ENCODE data around the gene ATXN7L3B.
A peak's percentile ranks its signal among the peaks of the same experiment; 100 is the strongest.

ATXN7L3B gene

GRCh38 chr12:74539261-74539660 is 1.6 kb downstream of the ATXN7L3B start:
- no peak overlapping the region for H2BK5ac ChIP-seq (ENCODE audit: low read depth, low read length, poor library complexity, severe bottlenecking)
- peak overlapping the region in 1 of 2 experiments; percentile 34 for H3K23ac ChIP-seq (ENCODE audit: low read length in 2 of 2)
- no peaks in the 10 kb centered on the region for H3K9me3 ChIP-seq (ENCODE audit: control insufficient read depth, low read length)
- H3K79me1 ChIP-seq (replicated peaks; ENCODE audit: low read length, poor library complexity, severe bottlenecking): peaks cover 2% of the 10 kb centered on the region
- H2BK120ac ChIP-seq (ENCODE audit: low read depth, low read length): no peak overlapping the region
- H2AFZ ChIP-seq (ENCODE audit: low read depth, low read length): no peak overlapping the region
- H3K9ac ChIP-seq (ENCODE audit: low read length): peak overlapping the region; percentile 98
- H2AK5ac ChIP-seq (ENCODE audit: low read length, severe bottlenecking): no peak overlapping the region
- WGBS: 93% methylated on average over 4 of the region's 4 CpGs
- no peak overlapping the region for H2BK15ac ChIP-seq (ENCODE audit: low read depth, poor library complexity, severe bottlenecking)
- no peak overlapping the region for H3K4ac ChIP-seq (ENCODE audit: low read depth in 1 of 2, low read length in 2 of 2)
- peaks cover 10 to 35% of the 10 kb centered on the region in 2 experiments for H3K36me3 ChIP-seq (ENCODE audit: control insufficient read depth in 1 of 2, insufficient read depth in 2 of 2, low read depth in 1 of 2, low read length in 2 of 2)
- H3K4me3 ChIP-seq (ENCODE audit: insufficient read depth in 1 of 2, low read depth in 1 of 2, low read length in 2 of 2): peak overlapping the region in 1 of 2 experiments; percentile 90
- peaks cover 9% of the 10 kb centered on the region for H3K4me1 ChIP-seq (ENCODE audit: control insufficient read depth, insufficient read depth, low read depth, low read length)
- H2BK12ac ChIP-seq (ENCODE audit: low read length in 2 of 2): no peak overlapping the region
- no peak overlapping the region for H4K8ac ChIP-seq (ENCODE audit: low read length)
- peak overlapping the region; percentile 81 for H3K4me2 ChIP-seq (ENCODE audit: low read length, poor library complexity, severe bottlenecking)
- H3K27me3 ChIP-seq (ENCODE audit: control insufficient read depth in 1 of 2, insufficient read depth in 1 of 2, low read length in 2 of 2): no peaks in the 10 kb centered on the region
- DNase-seq: peak; percentile 37
- peak overlapping the region in 1 of 2 experiments; percentile 62 for H3K14ac ChIP-seq (ENCODE audit: low read length in 2 of 2)
- H4K91ac ChIP-seq (ENCODE audit: low read length): no peak overlapping the region
- H3K27ac ChIP-seq (ENCODE audit: low read length, poor library complexity, severe bottlenecking): no peak overlapping the region
- H3K18ac ChIP-seq (ENCODE audit: low read depth in 1 of 2, low read length in 2 of 2): no peak overlapping the region

DNA sequence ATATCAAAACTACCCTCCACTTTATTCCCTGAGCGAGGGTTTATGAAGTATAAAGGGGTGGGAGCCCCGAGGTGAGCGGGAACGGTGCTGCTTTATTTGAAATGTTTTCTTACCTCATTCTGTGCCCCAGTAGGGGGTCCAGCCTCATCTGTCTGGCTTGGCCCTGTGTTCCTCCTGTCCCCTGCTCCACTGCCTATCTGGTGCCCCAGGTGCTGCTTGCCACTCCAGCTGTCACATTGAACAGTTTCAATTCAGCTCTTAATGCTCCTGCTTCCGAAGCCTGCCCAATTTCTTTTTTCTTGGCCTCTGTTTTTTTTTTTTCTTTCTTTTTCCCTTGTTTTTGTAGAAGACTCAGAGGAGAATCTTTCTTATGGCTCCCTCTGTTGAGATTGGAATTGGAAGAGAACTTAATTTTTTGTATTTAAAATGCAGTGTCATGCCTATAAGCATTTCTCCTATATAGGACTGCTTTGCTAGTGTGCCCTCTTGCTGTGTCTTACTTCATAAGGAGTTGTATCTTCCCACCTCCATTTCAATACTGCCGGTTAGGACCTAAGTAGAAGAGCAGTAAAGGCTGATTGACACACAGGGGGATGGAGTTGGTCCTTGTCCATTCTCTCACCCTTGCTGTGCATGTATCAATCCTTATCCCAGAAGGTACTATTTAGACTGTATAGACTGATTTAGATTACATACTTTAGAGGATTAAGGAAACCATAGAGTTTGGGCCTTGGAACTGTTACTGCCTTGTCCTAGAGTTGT is 2.3 kb downstream of the ATXN7L3B start:
- Histone ChIP-seq H4K8ac (ENCODE audit: low read length) (no peak overlapping the region), H2BK12ac (ENCODE audit: low read length in 2 of 2) (no peak overlapping the region), H3K4me2 (ENCODE audit: low read length, poor library complexity, severe bottlenecking) (peak overlapping the region; percentile 81), H3K9ac (ENCODE audit: low read length) (peak overlapping the region; percentile 98), H3K4ac (ENCODE audit: low read depth in 1 of 2, low read length in 2 of 2) (no peak overlapping the region), H3K9me3 (ENCODE audit: control insufficient read depth, low read length) (no peaks in the 10 kb centered on the region), H3K14ac (ENCODE audit: low read length in 2 of 2) (peak overlapping the region in 1 of 2 experiments; percentile 18), H3K27ac (ENCODE audit: low read length, poor library complexity, severe bottlenecking) (no peak overlapping the region), H3K23ac (ENCODE audit: low read length in 2 of 2) (no peak overlapping the region), H3K18ac (ENCODE audit: low read depth in 1 of 2, low read length in 2 of 2) (no peak overlapping the region), H2AFZ (ENCODE audit: low read depth, low read length) (no peak overlapping the region), H3K79me1 (replicated peaks; ENCODE audit: low read length, poor library complexity, severe bottlenecking) (peaks cover 2% of the 10 kb centered on the region), H3K36me3 (ENCODE audit: control insufficient read depth in 1 of 2, insufficient read depth in 2 of 2, low read depth in 1 of 2, low read length in 2 of 2) (peaks cover 10 to 35% of the 10 kb centered on the region in 2 experiments), H4K91ac (ENCODE audit: low read length) (no peak overlapping the region), H3K4me3 (ENCODE audit: insufficient read depth in 1 of 2, low read depth in 1 of 2, low read length in 2 of 2) (peak overlapping the region; percentile 8 to 90), H2AK5ac (ENCODE audit: low read length, severe bottlenecking) (no peak overlapping the region), H2BK120ac (ENCODE audit: low read depth, low read length) (no peak overlapping the region), H2BK5ac (ENCODE audit: low read depth, low read length, poor library complexity, severe bottlenecking) (no peak overlapping the region), H3K27me3 (ENCODE audit: control insufficient read depth in 1 of 2, insufficient read depth in 1 of 2, low read length in 2 of 2) (no peaks in the 10 kb centered on the region), H2BK15ac (ENCODE audit: low read depth, poor library complexity, severe bottlenecking) (no peak overlapping the region), H3K4me1 (ENCODE audit: control insufficient read depth, insufficient read depth, low read depth, low read length) (peaks cover 9% of the 10 kb centered on the region)
- peak; percentile 22 for DNase-seq
- 74% methylated on average over 4 of the region's 6 CpGs for WGBS

DNA sequence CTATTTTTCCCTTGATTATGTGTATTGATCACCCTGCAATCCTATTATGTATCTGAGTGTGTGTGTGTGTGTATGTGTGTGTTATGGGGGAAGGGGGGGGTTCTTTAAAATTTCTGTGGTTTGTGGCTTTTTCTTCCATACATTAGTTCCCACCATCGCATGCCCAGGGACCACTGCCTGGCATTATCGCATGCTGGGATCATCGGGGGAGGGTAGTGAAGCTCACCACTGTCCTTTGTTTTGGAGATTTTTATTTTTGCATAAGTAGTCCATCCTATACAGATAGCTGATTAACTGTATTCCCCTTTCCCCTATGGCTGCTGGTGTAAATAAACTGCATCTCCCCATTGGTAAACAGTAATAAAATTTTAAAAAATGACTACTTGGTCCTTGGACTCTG is 3.4 kb downstream of the ATXN7L3B start:
- no peak overlapping the region for H3K4me2 ChIP-seq (ENCODE audit: low read length, poor library complexity, severe bottlenecking)
- WGBS: no CpG with 5 or more reads among the region's 3 CpGs
- no peak overlapping the region for H2BK12ac ChIP-seq (ENCODE audit: low read length in 2 of 2)
- H2AK5ac ChIP-seq (ENCODE audit: low read length, severe bottlenecking): no peak overlapping the region
- no peak overlapping the region for H2BK5ac ChIP-seq (ENCODE audit: low read depth, low read length, poor library complexity, severe bottlenecking)
- peak overlapping the region; percentile 6 for H3K9ac ChIP-seq (ENCODE audit: low read length)
- H4K8ac ChIP-seq (ENCODE audit: low read length): no peak overlapping the region
- H3K79me1 ChIP-seq (replicated peaks; ENCODE audit: low read length, poor library complexity, severe bottlenecking): peaks cover 2% of the 10 kb centered on the region
- H3K9me3 ChIP-seq (ENCODE audit: control insufficient read depth, low read length): no peaks in the 10 kb centered on the region
- no peak for DNase-seq
- H3K14ac ChIP-seq (ENCODE audit: low read length in 2 of 2): no peak overlapping the region
- H3K23ac ChIP-seq (ENCODE audit: low read length in 2 of 2): no peak overlapping the region
- no peak overlapping the region for H3K4ac ChIP-seq (ENCODE audit: low read depth in 1 of 2, low read length in 2 of 2)
- no peaks in the 10 kb centered on the region for H3K27me3 ChIP-seq (ENCODE audit: control insufficient read depth in 1 of 2, insufficient read depth in 1 of 2, low read length in 2 of 2)
- peaks cover 10 to 35% of the 10 kb centered on the region in 2 experiments for H3K36me3 ChIP-seq (ENCODE audit: control insufficient read depth in 1 of 2, insufficient read depth in 2 of 2, low read depth in 1 of 2, low read length in 2 of 2)
- no peak overlapping the region for H2BK120ac ChIP-seq (ENCODE audit: low read depth, low read length)
- H3K4me3 ChIP-seq (ENCODE audit: insufficient read depth in 1 of 2, low read depth in 1 of 2, low read length in 2 of 2): peak overlapping the region in 1 of 2 experiments; percentile 90
- H3K18ac ChIP-seq (ENCODE audit: low read depth in 1 of 2, low read length in 2 of 2): no peak overlapping the region
- H2BK15ac ChIP-seq (ENCODE audit: low read depth, poor library complexity, severe bottlenecking): no peak overlapping the region
- H3K4me1 ChIP-seq (ENCODE audit: control insufficient read depth, insufficient read depth, low read depth, low read length): peaks cover 9% of the 10 kb centered on the region
- no peak overlapping the region for H4K91ac ChIP-seq (ENCODE audit: low read length)
- no peak overlapping the region for H3K27ac ChIP-seq (ENCODE audit: low read length, poor library complexity, severe bottlenecking)
- no peak overlapping the region for H2AFZ ChIP-seq (ENCODE audit: low read depth, low read length)

- H2BK12ac ChIP-seq (ENCODE audit: low read length in 2 of 2): no peak overlapping the region
- H3K79me1 ChIP-seq (replicated peaks; ENCODE audit: low read length, poor library complexity, severe bottlenecking): peaks cover 4% of the 10 kb centered on the region
- H3K27ac ChIP-seq (ENCODE audit: low read length, poor library complexity, severe bottlenecking): no peak overlapping the region
- H4K8ac ChIP-seq (ENCODE audit: low read length): no peak overlapping the region
- 81% methylated on average over 1 of the region's 2 CpGs for WGBS
- H2AK5ac ChIP-seq (ENCODE audit: low read length, severe bottlenecking): no peak overlapping the region
- no peaks in the 10 kb centered on the region for H3K4me1 ChIP-seq (ENCODE audit: control insufficient read depth, insufficient read depth, low read depth, low read length)
- H3K9ac ChIP-seq (ENCODE audit: low read length): no peak overlapping the region
- no peak overlapping the region for H3K14ac ChIP-seq (ENCODE audit: low read length in 2 of 2)
- H3K9me3 ChIP-seq (ENCODE audit: control insufficient read depth, low read length): no peaks in the 10 kb centered on the region
- H4K91ac ChIP-seq (ENCODE audit: low read length): no peak overlapping the region
- H2BK120ac ChIP-seq (ENCODE audit: low read depth, low read length): no peak overlapping the region
- peaks cover 0 to 6% of the 10 kb centered on the region in 2 experiments for H3K36me3 ChIP-seq (ENCODE audit: control insufficient read depth in 1 of 2, insufficient read depth in 2 of 2, low read depth in 1 of 2, low read length in 2 of 2)
- no peak overlapping the region for H3K4me2 ChIP-seq (ENCODE audit: low read length, poor library complexity, severe bottlenecking)
- no peaks in the 10 kb centered on the region for H3K27me3 ChIP-seq (ENCODE audit: control insufficient read depth in 1 of 2, insufficient read depth in 1 of 2, low read length in 2 of 2)
- H3K18ac ChIP-seq (ENCODE audit: low read depth in 1 of 2, low read length in 2 of 2): no peak overlapping the region
- H3K4me3 ChIP-seq (ENCODE audit: insufficient read depth in 1 of 2, low read depth in 1 of 2, low read length in 2 of 2): no peak overlapping the region
- no peak overlapping the region for H3K4ac ChIP-seq (ENCODE audit: low read depth in 1 of 2, low read length in 2 of 2)
- no peak overlapping the region for H2BK5ac ChIP-seq (ENCODE audit: low read depth, low read length, poor library complexity, severe bottlenecking)
- H2AFZ ChIP-seq (ENCODE audit: low read depth, low read length): no peak overlapping the region
- no peak overlapping the region for H3K23ac ChIP-seq (ENCODE audit: low read length in 2 of 2)
- no peak overlapping the region for H2BK15ac ChIP-seq (ENCODE audit: low read depth, poor library complexity, severe bottlenecking)
- DNase-seq: no peak
These were observed 9.6 kb downstream of the ATXN7L3B start for GRCh38 chr12:74547249-74547648.

All from mesenchymal stem cell (in vitro differentiated cells and primary cell).